SJSA1 (cell line): ENCODE measurements around the gene FAM163B. TPM values are rescaled to one million over a fixed set of nuclear protein-coding genes. Genes with fewer than 3 reads are reported as not detected.

Experiments used
- DNase-seq, 2 experiments: peaks; one replicate each; pipeline ENCODE4 v3.0.0-alpha.2; 2015 to 2020; ENCODE audit warnings: low spot score in 2 of 2, low read depth in 1 of 2
- H3K27ac ChIP-seq: fragments of 250-450 bp; sonication (Bioruptor Pico); 2 replicates; pipeline ENCODE4 v1.5.1; 2020; ENCODE audit warnings: mild to moderate bottlenecking, moderate library complexity
- H3K27me3 ChIP-seq: fragments of 250-450 bp; sonication (Bioruptor Pico); replicated peaks from 2 replicates; pipeline ENCODE4 v1.5.1; 2020; ENCODE audit warnings: mild to moderate bottlenecking, moderate library complexity
- H3K36me3 ChIP-seq: fragments of 250-450 bp; sonication (Bioruptor Pico); 2 replicates; pipeline ENCODE4 v1.5.1; 2020; ENCODE audit warnings: mild to moderate bottlenecking
- H3K4me1 ChIP-seq: fragments of 250-450 bp; sonication (Bioruptor Pico); replicated peaks from 2 replicates; pipeline ENCODE4 v1.6.1; 2021; ENCODE audit warnings: mild to moderate bottlenecking
- H3K4me3 ChIP-seq: fragments of 250-450 bp; sonication (Bioruptor Pico); 2 replicates; pipeline ENCODE4 v1.5.1; 2020; ENCODE audit warnings: mild to moderate bottlenecking
- H3K9me3 ChIP-seq: fragments of 250-450 bp; sonication (Bioruptor Pico); replicated peaks from 2 replicates; pipeline ENCODE4 v1.5.1; 2020; ENCODE audit warnings: mild to moderate bottlenecking
- total RNA-seq: library from RNA; depleted of rRNA; stranded (reverse); fragments of >200 nt; shearing (Covaris generic); gene quantifications from 2 replicates; pipeline ENCODE4 v1.2.3, GENCODE V29; 2014; rRNA removed

FAM163B gene
- not detected in 2 replicates for total RNA-seq

DNA sequence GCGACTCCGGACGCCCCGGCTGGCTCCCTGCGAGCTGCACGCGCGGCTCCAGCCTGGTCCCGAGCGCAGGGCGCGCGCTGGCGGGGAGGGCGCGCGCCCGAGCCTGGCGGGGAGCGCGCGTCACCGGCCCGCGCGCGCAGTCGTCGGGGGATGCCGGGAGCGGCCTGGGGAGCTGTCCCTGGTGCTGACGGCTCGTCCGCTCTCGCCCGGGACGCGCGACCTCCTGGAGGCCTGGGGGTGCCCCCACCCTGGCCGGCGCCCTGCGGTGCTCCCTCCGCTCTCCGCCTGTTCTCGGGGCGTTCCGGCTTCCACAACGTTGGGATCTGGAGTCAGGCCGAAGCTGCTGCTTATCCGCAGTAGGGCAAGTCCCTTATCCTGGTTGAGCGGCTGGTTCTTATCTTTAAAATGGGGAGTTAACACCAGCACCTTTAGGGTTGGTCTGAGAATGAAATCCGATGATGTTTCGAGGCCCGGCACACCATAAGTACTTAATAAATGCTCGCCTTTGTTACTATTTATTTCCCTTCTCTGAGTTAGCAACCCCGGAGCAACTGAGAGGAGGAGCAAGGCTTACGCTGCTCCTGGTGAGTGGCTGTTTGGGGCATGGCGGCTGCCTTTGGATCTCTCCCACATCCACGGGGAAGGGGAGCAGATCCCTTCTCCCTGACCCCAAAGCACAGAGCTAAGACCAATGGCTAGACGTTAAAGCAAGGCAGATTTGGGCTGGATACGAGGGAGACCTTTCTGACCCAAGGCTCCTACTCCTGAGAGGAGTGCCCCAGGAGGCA is at the start of gene FAM163B:
Gene FAM163B (minus strand): TSS at position 79 of the 788 bp plus-strand sequence. CDS start 29,166 bp downstream, outside the sequence.
- no peak for DNase-seq
- H3K27ac ChIP-seq, result no peak within 1 kb of the TSS
- H3K4me1 ChIP-seq, result no peaks in the 10 kb centered on the region
- H3K4me3 ChIP-seq, result no peak within 1 kb of the TSS
- H3K36me3 ChIP-seq, result no peaks in the 10 kb centered on the region
- H3K9me3 ChIP-seq, result no peaks in the 10 kb centered on the region
- peaks cover 77% of the 10 kb centered on the region for H3K27me3 ChIP-seq

DNA sequence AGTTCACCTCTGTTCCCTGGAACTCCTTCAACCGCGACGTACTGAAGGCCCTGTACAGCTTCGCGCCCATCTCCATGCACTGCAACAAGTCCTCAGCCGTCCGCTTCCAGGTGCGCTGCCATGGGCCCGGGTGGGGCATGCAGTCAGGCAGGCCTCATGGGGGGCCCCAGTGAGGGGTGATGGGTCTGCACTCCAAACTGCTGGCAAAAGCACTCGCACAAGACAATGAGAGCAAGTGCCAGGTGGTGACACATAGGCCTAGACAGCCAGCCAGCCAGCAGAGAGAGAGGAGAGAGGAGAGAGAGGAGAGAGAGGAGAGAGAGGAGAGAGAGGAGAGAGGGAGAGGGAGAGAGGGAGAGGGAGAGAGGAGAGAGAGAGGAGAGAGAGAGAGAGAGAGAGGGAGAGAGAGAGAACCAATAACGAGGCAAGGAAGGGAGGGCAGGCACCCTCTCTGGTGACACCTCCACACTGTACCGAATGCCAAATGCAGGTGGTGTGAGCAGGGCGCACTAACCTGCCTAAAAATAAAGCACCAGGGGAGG is 48.0 kb upstream of the FAM163B start:
- Histone ChIP-seq H3K36me3 (no peaks in the 10 kb centered on the region), H3K9me3 (no peaks in the 10 kb centered on the region), H3K4me3 (no peak overlapping the region), H3K27ac (no peak overlapping the region), H3K27me3 (peaks cover 17% of the 10 kb centered on the region; the same call in 1 of the 2 replicates), H3K4me1 (peaks cover 4% of the 10 kb centered on the region)
- DNase-seq, result no peak

GRCh38 chr9:133656211-133657119 is 47.3 kb upstream of the FAM163B start:
- Histone ChIP-seq H3K27me3 (peaks cover 19% of the 10 kb centered on the region; the same call in 1 of the 2 replicates), H3K9me3 (no peaks in the 10 kb centered on the region), H3K27ac (no peak overlapping the region), H3K4me1 (peaks cover 4% of the 10 kb centered on the region), H3K4me3 (no peak overlapping the region), H3K36me3 (no peaks in the 10 kb centered on the region)
- DNase-seq, result no peak

DNA sequence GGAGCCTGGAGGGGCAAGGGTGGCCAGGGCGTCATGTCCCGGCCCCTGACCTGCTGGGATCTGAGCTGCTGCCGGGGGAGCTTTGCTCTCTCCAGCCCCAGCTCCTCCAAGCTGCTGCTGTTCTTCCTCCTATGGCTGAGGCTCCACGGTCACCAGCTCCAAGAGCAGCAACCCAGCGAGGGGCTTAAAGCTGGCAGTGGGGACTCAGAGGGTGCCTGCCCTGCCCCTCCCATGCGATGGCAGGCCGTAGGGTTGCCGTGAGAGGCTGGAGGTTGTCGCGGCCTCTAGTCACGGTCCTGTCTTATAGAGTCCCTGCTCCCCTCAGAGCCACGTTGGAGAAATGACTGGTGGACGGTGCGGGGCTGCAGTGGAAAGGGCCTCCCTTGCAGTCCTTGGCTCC is 46.5 kb upstream of the FAM163B start:
- no peak overlapping the region for H3K4me3 ChIP-seq
- peaks cover 4% of the 10 kb centered on the region for H3K4me1 ChIP-seq
- H3K9me3 ChIP-seq, result no peaks in the 10 kb centered on the region
- no peak overlapping the region for H3K27ac ChIP-seq
- H3K36me3 ChIP-seq, result no peaks in the 10 kb centered on the region
- peaks cover 21% of the 10 kb centered on the region; the same call in 1 of the 2 replicates for H3K27me3 ChIP-seq
- DNase-seq, result no peak

DNA sequence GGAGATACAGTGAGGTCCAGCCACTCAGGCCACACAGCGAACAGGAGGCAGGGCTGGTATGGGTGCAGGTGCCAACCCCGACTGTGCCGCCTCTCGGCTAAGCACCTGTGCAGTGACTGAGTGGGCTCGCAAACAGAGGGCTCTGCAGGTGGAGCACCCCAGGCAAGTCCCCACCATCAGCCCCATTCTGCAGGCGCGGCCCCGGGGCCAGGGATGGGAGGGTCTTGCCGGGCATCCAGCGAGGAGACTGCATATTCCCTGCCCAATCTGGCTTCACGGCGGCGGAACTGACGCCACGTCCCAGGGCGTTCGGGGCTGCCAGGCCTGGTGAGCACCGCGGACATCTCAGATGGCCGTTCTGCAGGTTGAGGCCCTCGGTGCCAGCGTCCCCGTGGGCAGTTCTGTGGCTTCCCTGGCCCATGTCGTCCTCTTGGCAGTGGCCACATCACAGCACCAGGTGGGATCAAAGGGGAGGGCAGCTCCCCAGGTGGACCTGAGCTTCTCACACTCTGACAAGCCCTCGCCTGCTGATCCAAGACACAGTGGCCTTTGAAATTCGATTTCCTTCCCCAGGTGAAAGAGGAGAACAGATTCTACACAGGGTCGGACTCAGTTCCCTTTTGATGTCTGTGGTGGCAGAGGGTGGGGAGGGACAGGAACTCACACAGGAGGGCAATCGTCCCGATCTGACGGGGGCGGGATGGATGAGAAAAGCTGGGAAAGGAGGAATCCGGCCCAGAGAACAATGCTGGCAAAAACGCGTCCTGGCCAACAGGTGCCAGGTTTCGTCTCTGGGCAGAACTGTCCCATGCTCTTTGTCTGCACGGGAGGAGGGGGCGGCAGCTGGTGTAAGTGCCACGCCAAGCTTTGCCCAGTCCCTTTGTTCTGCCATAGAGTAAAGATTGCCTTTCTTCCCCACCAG is 45.8 kb upstream of the FAM163B start:
- Histone ChIP-seq H3K4me3 (no peak overlapping the region), H3K36me3 (no peaks in the 10 kb centered on the region), H3K9me3 (no peaks in the 10 kb centered on the region), H3K27ac (no peak overlapping the region), H3K27me3 (peaks cover 18% of the 10 kb centered on the region; the same call in 1 of the 2 replicates), H3K4me1 (peaks cover 4% of the 10 kb centered on the region)
- no peak for DNase-seq

- no peak overlapping the region for H3K4me3 ChIP-seq
- no peak overlapping the region for H3K27ac ChIP-seq
- peaks cover 25% of the 10 kb centered on the region; the same call in 1 of the 2 replicates for H3K27me3 ChIP-seq
- no peaks in the 10 kb centered on the region for H3K9me3 ChIP-seq
- no peaks in the 10 kb centered on the region for H3K36me3 ChIP-seq
- DNase-seq, result no peak
- H3K4me1 ChIP-seq, result peaks cover 4% of the 10 kb centered on the region; the same call in 1 of the 2 replicates
These were observed 44.4 kb upstream of the FAM163B start for GRCh38 chr9:133653638-133654037.

DNA sequence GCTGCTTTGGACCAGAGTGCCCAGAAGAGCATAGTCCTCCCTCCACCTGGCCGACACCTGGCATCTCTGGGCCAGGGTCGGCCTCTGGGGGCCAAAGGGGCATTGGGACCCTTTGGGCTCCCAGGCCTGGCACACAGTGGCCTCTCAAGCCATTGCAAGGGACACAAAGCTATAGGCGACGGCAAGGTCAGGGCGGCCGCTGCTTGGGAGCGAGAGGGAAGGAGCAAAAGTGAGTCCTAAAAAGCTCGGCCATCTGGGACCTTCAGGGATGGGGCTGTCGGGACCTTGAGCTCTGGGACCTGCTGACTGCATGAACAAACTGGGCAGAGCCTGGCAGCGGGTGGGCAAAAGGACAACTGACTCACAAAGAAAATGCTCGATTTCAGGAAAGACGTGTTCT is 40.8 kb upstream of the FAM163B start:
- H3K27ac ChIP-seq, result no peak overlapping the region
- H3K9me3 ChIP-seq, result no peaks in the 10 kb centered on the region

DNA sequence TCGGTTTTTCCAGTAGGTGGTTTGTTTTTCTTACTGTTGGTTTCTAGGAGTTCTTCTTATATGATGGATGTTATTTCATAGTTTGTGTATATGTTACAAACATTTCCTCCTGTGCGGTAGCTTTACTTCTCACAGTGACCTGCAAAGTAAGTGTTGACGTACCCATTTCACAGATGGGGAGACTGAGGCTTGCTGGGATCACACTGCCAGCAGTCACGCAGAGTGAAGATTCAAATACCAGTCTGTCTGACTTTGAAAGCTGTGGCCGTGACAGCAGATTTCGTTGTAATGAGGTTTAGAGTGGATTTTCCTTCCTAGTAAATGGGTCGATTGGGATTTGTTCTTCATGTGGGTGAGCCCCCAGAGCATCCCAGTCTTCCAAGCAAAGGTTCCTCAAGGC is 40.0 kb upstream of the FAM163B start:
- Histone ChIP-seq H3K4me1 (no peaks in the 10 kb centered on the region), H3K27me3 (peaks cover 18% of the 10 kb centered on the region; the same call in 1 of the 2 replicates), H3K9me3 (no peaks in the 10 kb centered on the region), H3K36me3 (no peaks in the 10 kb centered on the region), H3K27ac (no peak overlapping the region), H3K4me3 (no peak overlapping the region)
- no peak for DNase-seq

More for the DNA sequence above, 40.8 kb upstream of the FAM163B start:
- no peak for DNase-seq
- H3K36me3 ChIP-seq, result no peaks in the 10 kb centered on the region
- peaks cover 25% of the 10 kb centered on the region; the same call in 1 of the 2 replicates for H3K27me3 ChIP-seq
- H3K4me1 ChIP-seq, result no peaks in the 10 kb centered on the region
- no peak overlapping the region for H3K4me3 ChIP-seq

DNA sequence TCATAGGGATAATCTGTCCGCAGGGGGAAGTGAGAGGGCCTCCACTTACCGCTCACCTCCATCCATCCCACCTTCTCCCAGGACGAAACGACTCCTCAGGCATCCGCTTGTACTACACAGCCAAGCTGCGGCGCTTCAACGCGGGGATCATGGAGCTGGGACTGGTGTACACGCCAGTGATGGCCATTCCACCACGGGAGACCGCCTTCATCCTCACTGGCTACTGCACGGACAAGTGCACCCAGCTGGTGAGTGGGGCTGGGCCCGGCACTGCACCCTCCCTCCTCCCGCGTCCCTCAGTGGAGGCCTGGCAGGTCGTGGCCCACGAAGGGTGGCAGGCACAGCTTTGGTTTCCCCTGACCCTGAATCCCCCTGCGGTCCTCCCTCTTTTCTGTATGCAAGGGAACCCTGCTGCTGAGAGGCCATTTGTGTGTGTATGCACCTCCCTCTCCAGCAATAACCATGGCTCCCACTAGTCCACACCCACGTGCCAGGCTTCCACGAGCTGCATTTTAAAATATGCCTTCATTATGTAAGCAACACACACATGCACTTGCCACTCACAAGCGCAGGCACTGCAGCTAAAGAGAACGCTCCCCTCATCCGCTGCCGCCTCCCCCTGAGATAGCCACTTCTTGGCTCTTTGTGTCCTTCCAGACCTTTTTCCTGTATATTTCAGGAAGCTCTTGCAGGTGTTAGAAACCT is 38.7 kb upstream of the FAM163B start:
- H3K27ac ChIP-seq, result no peak overlapping the region
- no peaks in the 10 kb centered on the region for H3K4me1 ChIP-seq
- no peaks in the 10 kb centered on the region for H3K36me3 ChIP-seq
- H3K27me3 ChIP-seq, result peaks cover 18% of the 10 kb centered on the region; the same call in 1 of the 2 replicates
- DNase-seq, result no peak
- no peaks in the 10 kb centered on the region for H3K9me3 ChIP-seq
- no peak overlapping the region for H3K4me3 ChIP-seq

- Histone ChIP-seq H3K4me3 (no peak overlapping the region), H3K9me3 (no peaks in the 10 kb centered on the region), H3K4me1 (no peaks in the 10 kb centered on the region), H3K27me3 (peaks cover 20% of the 10 kb centered on the region; the same call in 1 of the 2 replicates), H3K27ac (no peak overlapping the region), H3K36me3 (no peaks in the 10 kb centered on the region)
- no peak for DNase-seq
These were observed 38.0 kb upstream of the FAM163B start for GRCh38 chr9:133647148-133647547.

DNA sequence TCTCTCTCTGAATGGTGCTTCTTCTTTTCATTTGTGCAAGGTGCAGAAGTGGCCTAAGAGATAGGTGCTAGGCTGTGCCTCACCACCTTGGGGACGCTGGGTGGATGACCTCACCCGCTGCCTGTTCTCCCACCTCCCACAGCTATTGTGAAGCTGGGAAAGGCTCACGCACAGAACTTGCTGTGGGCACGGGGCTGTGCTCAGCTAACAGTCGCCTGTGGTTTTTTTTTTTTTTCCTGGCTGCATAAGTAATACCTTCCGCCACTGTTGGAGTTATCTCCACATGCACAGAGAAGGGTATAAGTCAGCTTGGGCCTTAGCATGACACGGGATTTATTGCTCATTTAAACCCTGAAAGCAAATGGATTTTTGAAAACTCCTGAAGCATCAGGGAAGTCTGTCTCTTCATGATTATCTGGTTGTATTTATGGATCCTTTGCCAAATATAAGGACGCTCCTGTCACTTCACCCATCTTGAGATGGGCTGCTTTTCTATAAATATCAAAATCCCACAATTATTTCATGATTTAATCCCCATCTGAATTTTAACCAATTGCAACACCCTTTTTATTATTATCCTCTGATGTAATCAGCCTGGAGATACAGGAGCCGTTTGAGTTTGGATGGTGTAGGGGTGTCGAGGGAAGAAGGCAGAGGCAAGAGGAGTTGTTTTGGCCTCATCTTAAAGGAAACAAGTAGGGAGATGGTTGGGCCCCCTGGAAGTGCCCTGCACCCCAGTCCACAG is 36.0 kb upstream of the FAM163B start:
- Histone ChIP-seq H3K9me3 (no peaks in the 10 kb centered on the region), H3K4me3 (no peak overlapping the region), H3K27ac (no peak overlapping the region), H3K36me3 (no peaks in the 10 kb centered on the region), H3K4me1 (no peaks in the 10 kb centered on the region), H3K27me3 (peaks cover 34% of the 10 kb centered on the region; the same call in 1 of the 2 replicates)
- no peak for DNase-seq
